Limb (tissue), 2 donors: ENCODE results near the gene MAGED4.
"Not testable (repeated sequence)": the region's sequence is repeated elsewhere in the genome, so short reads cannot be mapped to it uniquely, and the experiment has no call there.

ENCODE experiments used
- DNase-seq, 2 donors: peaks; one replicate each; pipeline ENCODE4 v3.0.0-alpha.2; 2016; ENCODE audit errors: extremely low spot score in 2 of 2

Gene MAGED4

GRCh38 chrX:52184440-52185077 is at the start of gene MAGED4:
Gene MAGED4, plus strand, starts transcription at chrX:52184888. Its CDS starts 1,035 bp downstream, at chrX:52185923.
- not testable (repeated sequence) for DNase-seq

GRCh38 chrX:52138830-52139544 is 45.7 kb upstream of the MAGED4 start:
- DNase-seq, result no peak

DNA sequence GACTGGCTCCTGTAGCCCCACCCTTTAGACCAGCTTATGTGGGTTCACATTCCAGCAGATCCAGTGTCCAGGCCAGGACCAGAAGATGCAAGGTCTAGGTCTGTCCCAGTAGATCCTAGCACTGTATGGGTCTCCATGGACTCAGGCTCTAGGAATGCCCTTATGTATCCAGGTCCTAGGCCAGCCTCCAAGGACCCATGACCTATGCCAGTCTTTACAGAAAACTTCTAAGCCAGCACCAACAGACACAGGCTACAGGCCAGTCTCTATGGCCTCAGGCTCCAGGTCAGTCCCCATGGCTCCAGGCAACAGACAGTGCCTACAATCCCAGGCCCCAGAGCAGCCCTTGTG is 45.2 kb upstream of the MAGED4 start:
- no peak for DNase-seq

DNA sequence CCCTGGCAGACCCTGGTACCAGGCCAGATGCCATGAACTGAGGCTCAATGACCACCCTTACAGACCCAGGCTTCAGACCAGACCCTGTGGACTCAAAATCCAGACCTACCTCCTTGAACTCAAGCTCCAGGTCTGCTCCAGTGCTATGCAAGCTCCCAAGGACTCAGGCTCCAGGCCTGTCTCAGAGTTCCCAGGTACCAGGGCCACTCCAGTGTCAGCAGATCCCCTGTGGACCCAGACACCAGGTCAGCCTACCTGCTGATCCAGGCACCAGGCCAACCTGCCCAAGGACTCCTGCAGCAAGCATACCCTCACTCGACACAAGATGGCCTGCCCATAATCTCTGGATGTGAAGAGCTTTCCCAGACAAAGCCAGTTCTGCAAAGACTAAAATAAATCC is 44.7 kb upstream of the MAGED4 start:
- DNase-seq, result no peak

GRCh38 chrX:52150667-52151066 is 34.0 kb upstream of the MAGED4 start:
- not testable (repeated sequence) for DNase-seq

DNA sequence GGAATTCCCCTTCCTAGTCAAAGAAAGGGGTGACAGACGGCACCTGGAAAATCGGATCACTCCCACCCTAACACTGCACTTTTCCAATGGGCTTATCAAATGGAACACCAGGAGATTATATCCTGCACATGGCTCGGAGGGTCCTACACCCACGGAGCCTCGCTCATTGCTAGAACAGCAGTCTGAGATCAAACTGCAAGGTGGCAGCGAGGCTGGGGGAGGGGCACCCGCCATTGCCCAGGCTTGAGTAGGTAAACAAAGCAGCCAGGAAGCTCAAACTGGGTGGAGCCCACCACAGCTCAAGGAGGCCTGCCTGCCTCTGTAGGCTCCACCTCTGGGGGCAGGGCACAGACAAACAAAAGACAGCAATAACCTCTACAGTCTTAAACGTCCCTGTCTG is 24.5 kb upstream of the MAGED4 start:
- not testable (repeated sequence) for DNase-seq

DNA sequence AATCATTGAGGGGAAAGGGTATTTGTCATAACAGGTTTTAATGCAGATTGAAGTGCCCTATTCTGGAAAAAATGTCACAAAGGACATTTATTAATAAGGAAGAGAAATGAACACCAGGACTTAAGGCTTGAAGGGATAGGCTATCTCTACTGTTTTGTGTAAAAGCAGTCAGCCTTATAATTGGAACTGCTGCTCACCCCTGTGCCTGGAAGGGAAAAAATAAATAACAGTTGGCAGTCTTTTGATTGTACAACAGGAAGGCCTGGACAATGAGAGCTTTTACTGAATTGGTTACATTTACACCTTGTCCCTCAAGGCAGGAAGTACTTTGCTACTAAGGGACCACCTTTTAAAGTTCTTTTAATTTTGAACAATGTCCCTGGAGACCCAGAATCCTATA is 17.8 kb upstream of the MAGED4 start:
- DNase-seq, result no peak

- DNase-seq, result not testable (repeated sequence)
Measured at GRCh38 chrX:52171055-52171454, 13.6 kb upstream of the MAGED4 start.

- DNase-seq, result not testable (repeated sequence)
Measured at GRCh38 chrX:52185078-52185453, 378 bp downstream of the MAGED4 start.

GRCh38 chrX:52211405-52211804 is 26.7 kb downstream of the MAGED4 start:
- DNase-seq, result not testable (repeated sequence)

- DNase-seq, result no peak
Measured at GRCh38 chrX:52213276-52213675, 28.6 kb downstream of the MAGED4 start.

- no peak for DNase-seq
Measured at GRCh38 chrX:52216541-52216940, 31.9 kb downstream of the MAGED4 start.

DNA sequence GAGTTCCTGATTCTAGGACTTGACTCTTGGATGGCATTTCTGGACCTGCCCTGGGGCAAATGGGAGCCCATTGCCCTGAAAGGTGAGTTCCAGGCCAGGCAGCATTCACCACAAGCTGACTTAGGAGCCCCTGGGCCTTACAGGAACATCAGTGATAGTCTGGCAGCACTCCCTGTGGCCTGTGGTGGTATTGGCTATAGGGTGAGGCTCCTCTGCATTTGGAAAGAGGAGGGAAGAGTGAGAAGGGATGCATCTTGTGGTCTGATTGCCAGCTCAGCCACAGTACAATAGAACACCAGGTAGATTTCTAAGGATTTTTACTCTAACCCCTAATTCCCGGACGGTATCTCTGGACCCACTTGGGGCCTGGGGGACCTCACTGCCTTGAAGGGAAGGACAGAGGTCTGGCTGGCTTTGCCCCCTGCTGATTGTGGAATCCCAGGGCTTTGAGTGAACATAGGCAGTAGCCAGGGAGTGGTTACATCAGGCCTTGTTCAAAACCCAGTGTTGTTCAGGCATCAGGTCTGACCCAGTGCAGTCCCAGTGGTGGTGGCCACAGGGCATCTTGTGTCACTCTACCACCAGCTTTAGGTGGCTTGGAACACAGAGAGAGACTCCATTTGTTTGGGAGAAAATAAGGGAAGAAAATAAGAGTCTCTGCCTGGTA is 32.9 kb downstream of the MAGED4 start:
- no peak for DNase-seq

GRCh38 chrX:52220936-52221335 is 36.2 kb downstream of the MAGED4 start:
- DNase-seq, result no peak
